Measurements from ENCODE around the gene FZD8. TPM values are rescaled to one million over a fixed set of nuclear protein-coding genes. Genes with fewer than 3 reads are reported as not detected.

The FZD8 gene
- total RNA-seq, 1 donor from 2014 or later, result 13.3 TPM

DNA sequence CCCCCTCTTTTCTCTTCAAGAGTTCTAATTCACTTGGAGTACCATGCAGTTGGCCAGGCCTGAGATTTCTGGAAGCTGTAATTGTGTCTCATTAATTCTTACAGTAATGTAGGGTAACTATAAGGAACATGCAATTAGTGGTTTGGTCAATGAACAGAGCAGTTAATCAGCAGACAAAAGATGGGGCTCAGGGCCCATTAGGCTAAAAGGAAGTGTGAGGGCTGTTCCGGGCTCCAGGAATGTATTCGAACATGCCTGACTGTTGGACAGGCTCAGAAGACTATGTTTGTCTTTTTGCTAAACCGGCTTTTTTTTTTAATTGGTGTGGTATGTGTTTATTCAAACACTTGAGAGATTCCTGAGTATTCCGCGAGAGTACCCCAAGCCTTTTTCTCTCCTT is 42.5 kb upstream of the FZD8 start:
- H3K36me3 ChIP-seq, result no peaks in the 10 kb centered on the region
- H3K9me3 ChIP-seq, result no peaks in the 10 kb centered on the region
- intact Hi-C loops (cut with DNase I), result no loop called here
- TF ChIP-seq, protein P1, sequence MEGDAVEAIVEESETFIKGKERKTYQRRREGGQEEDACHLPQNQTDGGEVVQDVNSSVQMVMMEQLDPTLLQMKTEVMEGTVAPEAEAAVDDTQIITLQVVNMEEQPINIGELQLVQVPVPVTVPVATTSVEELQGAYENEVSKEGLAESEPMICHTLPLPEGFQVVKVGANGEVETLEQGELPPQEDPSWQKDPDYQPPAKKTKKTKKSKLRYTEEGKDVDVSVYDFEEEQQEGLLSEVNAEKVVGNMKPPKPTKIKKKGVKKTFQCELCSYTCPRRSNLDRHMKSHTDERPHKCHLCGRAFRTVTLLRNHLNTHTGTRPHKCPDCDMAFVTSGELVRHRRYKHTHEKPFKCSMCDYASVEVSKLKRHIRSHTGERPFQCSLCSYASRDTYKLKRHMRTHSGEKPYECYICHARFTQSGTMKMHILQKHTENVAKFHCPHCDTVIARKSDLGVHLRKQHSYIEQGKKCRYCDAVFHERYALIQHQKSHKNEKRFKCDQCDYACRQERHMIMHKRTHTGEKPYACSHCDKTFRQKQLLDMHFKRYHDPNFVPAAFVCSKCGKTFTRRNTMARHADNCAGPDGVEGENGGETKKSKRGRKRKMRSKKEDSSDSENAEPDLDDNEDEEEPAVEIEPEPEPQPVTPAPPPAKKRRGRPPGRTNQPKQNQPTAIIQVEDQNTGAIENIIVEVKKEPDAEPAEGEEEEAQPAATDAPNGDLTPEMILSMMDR (IDR thresholded peaks at IDR 0.05), result no peak
- DNase-seq (no peak), ATAC-seq (peak; percentile 83 to 93)
- no peaks in the 10 kb centered on the region for H3K27me3 ChIP-seq (ENCODE audit: low read depth)
- no peak overlapping the region for H3K4me3 ChIP-seq
- H3K4me1 ChIP-seq, result peaks cover 6% of the 10 kb centered on the region
- H3K27ac ChIP-seq, result no peak overlapping the region

DNA sequence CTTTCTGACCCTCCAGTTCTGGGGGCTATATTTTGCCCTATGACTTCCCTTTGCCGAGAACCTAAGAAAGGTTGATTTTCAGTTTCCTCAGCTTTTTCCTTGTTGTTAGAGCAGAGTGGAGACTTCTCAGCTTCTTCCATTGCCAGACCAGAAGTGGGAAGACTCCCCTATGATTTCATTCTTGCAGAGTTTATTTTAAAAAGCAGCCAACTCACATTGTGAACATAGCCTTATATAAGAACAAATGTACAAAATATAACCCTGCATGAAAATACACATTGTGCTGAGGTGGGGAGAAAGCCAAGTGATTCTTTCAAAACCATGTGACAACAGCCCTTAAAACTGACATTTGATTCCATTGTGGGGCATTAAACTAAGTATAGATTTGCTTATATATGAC is 33.8 kb upstream of the FZD8 start:
- Histone ChIP-seq H3K36me3 (no peaks in the 10 kb centered on the region), H3K27me3 (ENCODE audit: low read depth) (no peaks in the 10 kb centered on the region), H3K4me1 (no peaks in the 10 kb centered on the region), H3K9me3 (no peaks in the 10 kb centered on the region), H3K27ac (no peak overlapping the region), H3K4me3 (no peak overlapping the region)
- ATAC-seq (no peak), DNase-seq (no peak)
- intact Hi-C loops (cut with DNase I), result no loop called here
- TF ChIP-seq, protein P1 (IDR thresholded peaks at IDR 0.05), result no peak

DNA sequence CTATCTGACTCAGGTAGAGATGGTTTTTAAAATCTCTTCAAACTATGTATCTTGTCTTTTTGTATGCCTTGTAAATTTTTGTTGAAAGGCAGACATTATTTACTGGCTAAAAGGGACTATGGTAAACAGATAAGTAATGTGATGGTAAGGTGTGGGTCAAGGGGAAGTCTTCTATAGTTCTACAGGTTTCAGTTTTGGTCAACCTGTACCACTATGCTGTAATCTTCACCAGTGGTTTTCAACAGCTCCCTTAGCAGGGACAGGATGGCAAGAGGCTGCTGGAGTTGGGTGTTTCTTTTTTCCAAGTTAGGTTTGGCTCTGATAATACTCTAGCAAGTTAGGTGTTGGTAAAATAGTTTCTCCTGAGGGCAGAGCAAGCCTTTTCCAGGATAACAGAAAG is 32.7 kb upstream of the FZD8 start:
- DNase-seq (no peak), ATAC-seq (no peak)
- H3K36me3 ChIP-seq, result no peaks in the 10 kb centered on the region
- H3K27ac ChIP-seq, result no peak overlapping the region
- no peaks in the 10 kb centered on the region for H3K9me3 ChIP-seq
- no peak overlapping the region for H3K4me3 ChIP-seq
- TF ChIP-seq, protein P1 (IDR thresholded peaks at IDR 0.05), result no peak
- intact Hi-C loops (cut with DNase I), result no loop called here
- no peaks in the 10 kb centered on the region for H3K27me3 ChIP-seq (ENCODE audit: low read depth)
- H3K4me1 ChIP-seq, result no peaks in the 10 kb centered on the region

DNA sequence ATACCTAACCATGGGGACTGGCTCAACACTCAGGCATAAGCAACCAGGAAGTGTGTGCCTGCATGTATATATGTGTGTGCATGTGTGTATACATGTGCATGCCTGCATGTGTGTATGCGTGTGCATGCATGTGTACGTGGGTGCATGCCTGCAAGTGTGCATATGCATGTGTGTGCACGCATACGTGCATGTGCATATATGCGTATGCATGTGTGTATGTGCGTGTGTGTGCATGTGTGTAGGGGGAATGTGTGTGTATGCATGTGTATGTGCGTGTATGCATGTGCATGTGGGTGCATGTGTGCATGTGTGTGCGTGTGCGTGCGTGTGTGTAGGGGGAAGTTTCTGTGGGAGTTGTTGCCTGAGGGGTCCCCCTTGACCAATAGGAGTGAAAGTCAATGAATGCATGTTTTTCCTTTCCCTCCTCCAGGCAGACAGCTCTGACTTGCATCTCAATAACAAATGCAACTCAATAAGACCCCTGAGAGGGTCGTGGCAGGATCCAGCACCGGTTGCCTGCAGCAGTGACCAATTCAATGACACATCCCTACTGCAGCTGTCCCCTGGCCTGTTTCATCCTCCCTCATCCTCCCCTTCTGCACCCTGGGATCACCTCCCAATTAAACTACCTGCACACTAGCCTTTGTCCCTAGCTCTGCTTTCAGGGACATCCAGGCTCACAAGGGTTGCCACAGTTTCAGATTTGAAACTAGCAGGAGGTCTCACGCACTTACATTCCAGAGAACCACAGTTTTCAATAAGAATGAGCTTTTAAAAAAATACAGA is 27.0 kb upstream of the FZD8 start:
- TF ChIP-seq, protein P1 (IDR thresholded peaks at IDR 0.05), result no peak
- Histone ChIP-seq H3K36me3 (no peaks in the 10 kb centered on the region), H3K9me3 (no peaks in the 10 kb centered on the region), H3K27me3 (ENCODE audit: low read depth) (no peaks in the 10 kb centered on the region), H3K4me3 (no peak overlapping the region), H3K27ac (no peak overlapping the region), H3K4me1 (no peaks in the 10 kb centered on the region)
- intact Hi-C loops (cut with DNase I), result no loop called here
- DNase-seq, result no peak
- ATAC-seq, result no peak

DNA sequence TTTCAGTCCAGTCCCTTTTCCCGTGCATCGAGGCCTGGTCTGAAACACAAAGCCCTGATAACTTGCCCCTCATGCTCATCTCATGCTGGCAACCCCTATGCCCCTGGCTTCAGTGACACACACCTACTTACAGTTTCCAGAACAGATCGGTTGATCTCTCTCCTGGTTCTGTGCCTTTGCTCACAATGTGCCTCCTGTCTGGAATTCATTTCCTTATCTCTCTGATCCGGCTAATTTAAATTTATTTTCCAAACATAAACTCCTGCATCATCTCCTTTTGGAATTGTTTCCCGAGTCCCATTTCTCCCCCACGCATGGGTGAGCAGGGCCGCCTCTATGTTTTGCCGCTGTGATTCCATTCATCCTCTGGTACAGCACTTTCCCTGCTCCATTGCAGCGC is 25.9 kb upstream of the FZD8 start:
- DNase-seq (no peak), ATAC-seq (no peak)
- no peaks in the 10 kb centered on the region for H3K27me3 ChIP-seq (ENCODE audit: low read depth)
- no peak overlapping the region for H3K27ac ChIP-seq
- H3K4me1 ChIP-seq, result no peaks in the 10 kb centered on the region
- TF ChIP-seq, protein P1 (IDR thresholded peaks at IDR 0.05), result no peak
- H3K9me3 ChIP-seq, result no peaks in the 10 kb centered on the region
- no peak overlapping the region for H3K4me3 ChIP-seq
- intact Hi-C loops (cut with DNase I), result no loop called here
- no peaks in the 10 kb centered on the region for H3K36me3 ChIP-seq
